HG03060 (cell line): ENCODE data around the gene NQO2.

Source experiments
- ATAC-seq: cut with Tn5 transposase; IDR thresholded peaks from one replicate; pipeline ENCODE4 v1.9.1; 2021; ENCODE audit warnings: low read depth, moderate number of reproducible peaks; ENCODE audit not compliant: unreplicated experiment

Gene NQO2

GRCh38 chr6:3063733-3064700 lies 64.3 kb downstream of the NQO2 start:
- ATAC-seq = no peak

GRCh38 chr6:3068329-3069214 lies 68.9 kb downstream of the NQO2 start, which contains the start of gene RIPK1:
TSS of gene RIPK1 (plus strand) at chr6:3068494. CDS start at chr6:3076824, 8,330 bp downstream.
- peak; percentile 68 for ATAC-seq
